Measurements from ENCODE around the gene MSRB1. TPM values are rescaled to one million over a fixed set of nuclear protein-coding genes. Genes with fewer than 3 reads are reported as not detected.

MSRB1 gene
- total and polyA plus RNA-seq, 2 donors (not counting 3 experiments of a cell fraction or from before 2014, with no cell fraction given), result 25.0 to 42.1 TPM

- Histone ChIP-seq H3K27me3 (ENCODE audit: control insufficient read depth in 2 of 2, insufficient read depth in 2 of 2, low read length in 2 of 2) (no peaks in the 10 kb centered on the region), H3K79me2 (ENCODE audit: control insufficient read depth, insufficient read depth, low read length) (no peaks in the 10 kb centered on the region), H4K20me1 (replicated peaks; ENCODE audit: control insufficient read depth, extremely low read depth, insufficient read depth, low read length) (no peaks in the 10 kb centered on the region), H3K4me1 (ENCODE audit: control insufficient read depth, extremely low read depth, insufficient read depth, low read length) (peaks cover 12% of the 10 kb centered on the region), H3K4me2 (ENCODE audit: insufficient read depth, low read length) (peak overlapping the region; percentile 58), H3K9ac (replicated peaks; ENCODE audit: extremely low read depth, insufficient read depth, low read length) (peak overlapping the region; percentile 64), H3K9me3 (replicated peaks; ENCODE audit: control insufficient read depth, insufficient read depth, low read length) (no peaks in the 10 kb centered on the region), H3K9me1 (replicated peaks; ENCODE audit: control insufficient read depth, extremely low read depth, insufficient read depth, low read length) (no peaks in the 10 kb centered on the region), H3K36me3 (ENCODE audit: control insufficient read depth in 2 of 2, extremely low read depth in 1 of 2, insufficient read depth in 2 of 2, low read length in 2 of 2) (peaks cover 0 to 15% of the 10 kb centered on the region in 2 experiments), H3K27ac (ENCODE audit: insufficient read depth, low read depth, low read length) (no peak overlapping the region), H3K4me3 (replicated peaks in 1 of 3; ENCODE audit: insufficient read depth in 1 of 3, low read depth in 1 of 3, low read length in 3 of 3) (peak overlapping the region; percentile 53 to 89 (median 62)), H2AFZ (ENCODE audit: low read depth, low read length) (peak overlapping the region; percentile 81)
- no peak for TF ChIP-seq JUN (IDR thresholded peaks at IDR 0.05; ENCODE audit: borderline replicate concordance, insufficient read depth, insufficient read length, low read depth)
- no peak for TF ChIP-seq EZH2 (IDR thresholded peaks at IDR 0.05; ENCODE audit: borderline replicate concordance, low read depth, low read length, severe bottlenecking)
- no peak for TF ChIP-seq FOS (IDR thresholded peaks at IDR 0.05; ENCODE audit: borderline replicate concordance, insufficient read depth, low read length)
- TF ChIP-seq CTCF (IDR thresholded peaks at IDR 0.05; ENCODE audit: extremely low read depth in 1 of 2, insufficient read depth in 1 of 2, low read depth in 1 of 2, low read length in 2 of 2), result no peak
- TF ChIP-seq POLR2A (IDR thresholded peaks at IDR 0.05; ENCODE audit: low read depth, low read length), result no peak
- no peak for TF ChIP-seq MYC (IDR thresholded peaks at IDR 0.05; ENCODE audit: low read depth, low read length)
- TF ChIP-seq GATA2 (IDR thresholded peaks at IDR 0.05; ENCODE audit: insufficient read depth, insufficient read length, low read depth, low read length), result no peak
- no peak for TF ChIP-seq POLR2AphosphoS5 (IDR thresholded peaks at IDR 0.05; ENCODE audit: insufficient read depth, low read depth, low read length)
- no peak for TF ChIP-seq MAX (IDR thresholded peaks at IDR 0.05; ENCODE audit: insufficient read depth, insufficient read length)
- no peak for DNase-seq (ENCODE audit: low read depth, low spot score)
- intact Hi-C loops (cut with micrococcal nuclease), result loop anchor here (2.0 kb wide), 1 partner anchor 13 kb away; no protein-coding TSS in a partner anchor
- dilution Hi-C loops (cut with MboI; ENCODE audit: extremely low pct_ligation_motif_present, low sequenced_read_pairs), result no loop called here
- CTCF ChIA-PET, result interaction anchor here (1.0 to 1.1 kb wide), 2 partner anchors 93 to 198 kb away, joined by 3 to 4 read pairs; no protein-coding TSS in a partner anchor
- POLR2A ChIA-PET, result interaction anchor here (1.5 kb wide), 1 partner anchor 22 kb away, joined by 11 read pairs; the partner anchor contains the start of gene RPS2
- no peak for FAIRE-seq
- BruUV-seq (replicated peaks), result TSS peak; percentile 27
These were observed 771 bp downstream of the MSRB1 start for GRCh38 chr16:1942047-1942809.

All from endothelial cell of umbilical vein (primary cell).